ENCODE data around the gene ABCD4. TPM values are rescaled to one million over a fixed set of nuclear protein-coding genes. Genes with fewer than 3 reads are reported as not detected.

Gene ABCD4
- total and polyA plus RNA-seq, 4 donors, result 20.4 to 34.4 (median 29.1) TPM

DNA sequence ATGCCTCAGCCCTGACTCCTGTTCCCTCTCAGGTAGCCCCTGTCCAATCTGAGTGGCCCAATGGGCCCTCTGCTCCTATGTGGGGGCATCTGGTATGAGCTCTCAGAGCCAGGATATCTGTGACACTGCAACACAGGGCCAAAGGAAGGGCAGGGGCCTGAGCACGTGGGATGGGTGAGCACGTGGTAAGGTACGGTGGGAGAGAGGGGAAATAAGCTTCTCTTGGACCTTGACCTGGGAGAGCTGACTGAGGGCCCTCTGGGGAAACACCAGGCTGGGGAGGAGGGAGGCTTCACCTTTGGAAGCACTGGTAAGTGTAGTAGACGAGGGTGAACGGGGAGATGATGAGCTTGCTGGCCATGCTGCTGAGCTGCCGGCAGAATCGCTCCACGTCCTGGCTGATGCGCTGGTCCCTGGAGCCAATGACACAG is 6.7 kb downstream of the ABCD4 start (continued):
- TF ChIP-seq, protein P1, sequence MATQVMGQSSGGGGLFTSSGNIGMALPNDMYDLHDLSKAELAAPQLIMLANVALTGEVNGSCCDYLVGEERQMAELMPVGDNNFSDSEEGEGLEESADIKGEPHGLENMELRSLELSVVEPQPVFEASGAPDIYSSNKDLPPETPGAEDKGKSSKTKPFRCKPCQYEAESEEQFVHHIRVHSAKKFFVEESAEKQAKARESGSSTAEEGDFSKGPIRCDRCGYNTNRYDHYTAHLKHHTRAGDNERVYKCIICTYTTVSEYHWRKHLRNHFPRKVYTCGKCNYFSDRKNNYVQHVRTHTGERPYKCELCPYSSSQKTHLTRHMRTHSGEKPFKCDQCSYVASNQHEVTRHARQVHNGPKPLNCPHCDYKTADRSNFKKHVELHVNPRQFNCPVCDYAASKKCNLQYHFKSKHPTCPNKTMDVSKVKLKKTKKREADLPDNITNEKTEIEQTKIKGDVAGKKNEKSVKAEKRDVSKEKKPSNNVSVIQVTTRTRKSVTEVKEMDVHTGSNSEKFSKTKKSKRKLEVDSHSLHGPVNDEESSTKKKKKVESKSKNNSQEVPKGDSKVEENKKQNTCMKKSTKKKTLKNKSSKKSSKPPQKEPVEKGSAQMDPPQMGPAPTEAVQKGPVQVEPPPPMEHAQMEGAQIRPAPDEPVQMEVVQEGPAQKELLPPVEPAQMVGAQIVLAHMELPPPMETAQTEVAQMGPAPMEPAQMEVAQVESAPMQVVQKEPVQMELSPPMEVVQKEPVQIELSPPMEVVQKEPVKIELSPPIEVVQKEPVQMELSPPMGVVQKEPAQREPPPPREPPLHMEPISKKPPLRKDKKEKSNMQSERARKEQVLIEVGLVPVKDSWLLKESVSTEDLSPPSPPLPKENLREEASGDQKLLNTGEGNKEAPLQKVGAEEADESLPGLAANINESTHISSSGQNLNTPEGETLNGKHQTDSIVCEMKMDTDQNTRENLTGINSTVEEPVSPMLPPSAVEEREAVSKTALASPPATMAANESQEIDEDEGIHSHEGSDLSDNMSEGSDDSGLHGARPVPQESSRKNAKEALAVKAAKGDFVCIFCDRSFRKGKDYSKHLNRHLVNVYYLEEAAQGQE (IDR thresholded peaks at IDR 0.05), result no peak
- TF ChIP-seq FOXA1 (IDR thresholded peaks at IDR 0.05), result no peak
- TF ChIP-seq, protein P2, sequence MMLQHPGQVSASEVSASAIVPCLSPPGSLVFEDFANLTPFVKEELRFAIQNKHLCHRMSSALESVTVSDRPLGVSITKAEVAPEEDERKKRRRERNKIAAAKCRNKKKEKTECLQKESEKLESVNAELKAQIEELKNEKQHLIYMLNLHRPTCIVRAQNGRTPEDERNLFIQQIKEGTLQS (IDR thresholded peaks at IDR 0.05), result no peak

DNA sequence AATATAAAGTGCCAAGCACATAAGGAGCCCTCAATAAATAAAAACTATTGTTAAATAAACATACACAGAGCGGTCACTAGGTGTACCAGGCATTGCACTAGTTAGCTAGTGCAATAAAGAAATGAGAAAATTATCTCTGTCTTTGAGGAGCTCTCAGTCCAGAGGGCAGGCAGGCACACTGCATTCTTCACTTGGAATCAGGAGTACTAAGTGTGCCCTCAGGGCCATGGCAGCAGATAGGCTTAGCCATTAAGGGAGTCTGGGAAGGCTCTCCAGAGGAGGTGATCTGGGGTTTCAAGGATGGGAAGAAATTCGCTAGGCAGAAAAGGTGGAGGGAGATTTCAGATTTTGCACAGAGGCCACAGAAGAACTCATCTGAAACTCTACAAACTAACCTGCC is 9.1 kb downstream of the ABCD4 start:
- H3K36me3 ChIP-seq (ENCODE audit: control insufficient read depth in 4 of 4, insufficient read depth in 3 of 4, low read depth in 1 of 4, low read length in 3 of 4), result peaks cover 8 to 77% (median 42%) of the 10 kb centered on the region in 4 donors
- H3K9ac ChIP-seq (ENCODE audit: low read depth in 1 of 2, low read length in 2 of 2), result no peak overlapping the region
- no peak for DNase-seq (ENCODE audit: low spot score)
- H3K4me3 ChIP-seq (ENCODE audit: low read depth in 1 of 3, low read length in 3 of 3), result no peak overlapping the region
- H3K4me1 ChIP-seq (ENCODE audit: control insufficient read depth in 4 of 4, insufficient read depth in 4 of 4, low read length in 3 of 4), result no peaks in the 10 kb centered on the region
- 95% methylated on average over 2 of the region's 2 CpGs for WGBS
- H3K27me3 ChIP-seq (ENCODE audit: control insufficient read depth in 4 of 4, insufficient read depth in 4 of 4, low read length in 3 of 4), result no peaks in the 10 kb centered on the region
- TF ChIP-seq GABPA (IDR thresholded peaks at IDR 0.05 in 1 of 2, conservative IDR thresholded peaks at IDR 0.05 in 1 of 2) (no peak), TAF1 (conservative IDR thresholded peaks at IDR 0.05) (no peak), JUND (IDR thresholded peaks at IDR 0.05) (no peak), YY1 (IDR thresholded peaks at IDR 0.05) (no peak), HNF4A (conservative IDR thresholded peaks at IDR 0.05) (no peak), RXRA (IDR thresholded peaks at IDR 0.05) (no peak), EGR1 (IDR thresholded peaks at IDR 0.05; ENCODE audit: low read depth in 2 of 2) (no peak), FOXA2 (IDR thresholded peaks at IDR 0.05) (no peak), SP1 (IDR thresholded peaks at IDR 0.05) (no peak), NR2F2 (IDR thresholded peaks at IDR 0.05) (no peak), RAD21 (IDR thresholded peaks at IDR 0.05) (no peak), FOXA1 (IDR thresholded peaks at IDR 0.05) (no peak), HNF4G (IDR thresholded peaks at IDR 0.05) (no peak)
- TF ChIP-seq, protein P3, sequence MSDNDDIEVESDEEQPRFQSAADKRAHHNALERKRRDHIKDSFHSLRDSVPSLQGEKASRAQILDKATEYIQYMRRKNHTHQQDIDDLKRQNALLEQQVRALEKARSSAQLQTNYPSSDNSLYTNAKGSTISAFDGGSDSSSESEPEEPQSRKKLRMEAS (IDR thresholded peaks at IDR 0.05), result no peak
- TF ChIP-seq, protein P1 (IDR thresholded peaks at IDR 0.05), result no peak
- TF ChIP-seq, protein P4, sequence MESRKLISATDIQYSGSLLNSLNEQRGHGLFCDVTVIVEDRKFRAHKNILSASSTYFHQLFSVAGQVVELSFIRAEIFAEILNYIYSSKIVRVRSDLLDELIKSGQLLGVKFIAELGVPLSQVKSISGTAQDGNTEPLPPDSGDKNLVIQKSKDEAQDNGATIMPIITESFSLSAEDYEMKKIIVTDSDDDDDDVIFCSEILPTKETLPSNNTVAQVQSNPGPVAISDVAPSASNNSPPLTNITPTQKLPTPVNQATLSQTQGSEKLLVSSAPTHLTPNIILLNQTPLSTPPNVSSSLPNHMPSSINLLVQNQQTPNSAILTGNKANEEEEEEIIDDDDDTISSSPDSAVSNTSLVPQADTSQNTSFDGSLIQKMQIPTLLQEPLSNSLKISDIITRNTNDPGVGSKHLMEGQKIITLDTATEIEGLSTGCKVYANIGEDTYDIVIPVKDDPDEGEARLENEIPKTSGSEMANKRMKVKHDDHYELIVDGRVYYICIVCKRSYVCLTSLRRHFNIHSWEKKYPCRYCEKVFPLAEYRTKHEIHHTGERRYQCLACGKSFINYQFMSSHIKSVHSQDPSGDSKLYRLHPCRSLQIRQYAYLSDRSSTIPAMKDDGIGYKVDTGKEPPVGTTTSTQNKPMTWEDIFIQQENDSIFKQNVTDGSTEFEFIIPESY (IDR thresholded peaks at IDR 0.05), result no peak
- TF ChIP-seq, protein P2 (IDR thresholded peaks at IDR 0.05), result no peak
- TF ChIP-seq, protein P5, sequence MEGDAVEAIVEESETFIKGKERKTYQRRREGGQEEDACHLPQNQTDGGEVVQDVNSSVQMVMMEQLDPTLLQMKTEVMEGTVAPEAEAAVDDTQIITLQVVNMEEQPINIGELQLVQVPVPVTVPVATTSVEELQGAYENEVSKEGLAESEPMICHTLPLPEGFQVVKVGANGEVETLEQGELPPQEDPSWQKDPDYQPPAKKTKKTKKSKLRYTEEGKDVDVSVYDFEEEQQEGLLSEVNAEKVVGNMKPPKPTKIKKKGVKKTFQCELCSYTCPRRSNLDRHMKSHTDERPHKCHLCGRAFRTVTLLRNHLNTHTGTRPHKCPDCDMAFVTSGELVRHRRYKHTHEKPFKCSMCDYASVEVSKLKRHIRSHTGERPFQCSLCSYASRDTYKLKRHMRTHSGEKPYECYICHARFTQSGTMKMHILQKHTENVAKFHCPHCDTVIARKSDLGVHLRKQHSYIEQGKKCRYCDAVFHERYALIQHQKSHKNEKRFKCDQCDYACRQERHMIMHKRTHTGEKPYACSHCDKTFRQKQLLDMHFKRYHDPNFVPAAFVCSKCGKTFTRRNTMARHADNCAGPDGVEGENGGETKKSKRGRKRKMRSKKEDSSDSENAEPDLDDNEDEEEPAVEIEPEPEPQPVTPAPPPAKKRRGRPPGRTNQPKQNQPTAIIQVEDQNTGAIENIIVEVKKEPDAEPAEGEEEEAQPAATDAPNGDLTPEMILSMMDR (IDR thresholded peaks at IDR 0.05; ENCODE audit: low read depth, low read length, missing input control), result no peak
- no peaks in the 10 kb centered on the region for H3K9me3 ChIP-seq (ENCODE audit: control insufficient read depth in 4 of 4, low read length in 3 of 4)
- no peak overlapping the region for H3K27ac ChIP-seq (ENCODE audit: low read depth in 1 of 2, low read length in 2 of 2)

Measured in liver (tissue), 9 donors.